Liver (tissue), 9 donors: ENCODE results near the gene HGS. TPM values are rescaled to one million over a fixed set of nuclear protein-coding genes. Genes with fewer than 3 reads are reported as not detected.

Experiments
- DNase-seq: peaks from one replicate; pipeline ENCODE4 v3.0.0-alpha.2; 2017; ENCODE audit warnings: low spot score
- H3K27ac ChIP-seq, 2 donors: one replicate each; pipeline ENCODE4 v1.7.0; 2013; ENCODE audit warnings: inconsistent platforms in 2 of 2, low read length in 2 of 2, control low read depth in 1 of 2, low read depth in 1 of 2, mild to moderate bottlenecking in 1 of 2
- H3K27me3 ChIP-seq, 4 donors: one replicate each; pipeline versions ENCODE4 v1.6.1 to v1.7.0; 2013; ENCODE audit warnings: low read length in 3 of 4, inconsistent platforms in 1 of 4, mild to moderate bottlenecking in 1 of 4, moderate library complexity in 1 of 4; ENCODE audit not compliant: control insufficient read depth in 4 of 4, insufficient read depth in 4 of 4
- H3K36me3 ChIP-seq, 4 donors: one replicate each; pipeline versions ENCODE4 v1.6.1 to v1.7.0; 2013; ENCODE audit warnings: low read length in 3 of 4, mild to moderate bottlenecking in 3 of 4, low read depth in 1 of 4, moderate library complexity in 1 of 4; ENCODE audit not compliant: control insufficient read depth in 4 of 4, insufficient read depth in 3 of 4
- H3K4me1 ChIP-seq, 4 donors: one replicate each; pipeline versions ENCODE4 v1.6.1 to v1.7.0; 2013; ENCODE audit warnings: low read length in 3 of 4, mild to moderate bottlenecking in 3 of 4, moderate library complexity in 1 of 4; ENCODE audit not compliant: control insufficient read depth in 4 of 4, insufficient read depth in 4 of 4
- H3K4me3 ChIP-seq, 3 donors: one replicate each; pipeline versions ENCODE4 v1.6.1 to v1.7.0; 2013; ENCODE audit warnings: low read length in 3 of 3, control low read depth in 1 of 3, low read depth in 1 of 3, mild to moderate bottlenecking in 1 of 3
- H3K9ac ChIP-seq, 2 donors: one replicate each; pipeline ENCODE4 v1.7.0; 2013; ENCODE audit warnings: low read length in 2 of 2, mild to moderate bottlenecking in 2 of 2, moderate library complexity in 2 of 2, control low read depth in 1 of 2, low read depth in 1 of 2
- H3K9me3 ChIP-seq, 4 donors: one replicate each; pipeline versions ENCODE4 v1.6.1 to v1.7.0; 2013; ENCODE audit warnings: low read length in 3 of 4; ENCODE audit not compliant: control insufficient read depth in 4 of 4
- ATF3 ChIP-seq: IDR thresholded peaks from 2 replicates; pipeline ENCODE4 v1.6.1; 2016; ENCODE audit warnings: antibody characterized with exemption
- CTCF ChIP-seq: fragments of 150-350 bp; IDR thresholded peaks from 2 replicates; pipeline ENCODE4 v1.5.1; 2017; ENCODE audit warnings: improper control_type of control experiment, low read depth, low read length; ENCODE audit not compliant: missing input control
- EGR1 ChIP-seq, 2 donors: IDR thresholded peaks; 2 replicates each; pipeline ENCODE4 v1.6.1; 2016 to 2018; ENCODE audit warnings: antibody characterized with exemption in 2 of 2, low read depth in 2 of 2
- FOXA1 ChIP-seq: IDR thresholded peaks from 2 replicates; pipeline ENCODE4 v1.6.1; 2016; ENCODE audit warnings: antibody characterized with exemption
- GABPA ChIP-seq, 2 donors: IDR thresholded peaks in 1 of 2; conservative IDR thresholded peaks in 1 of 2; 2 replicates each; pipeline ENCODE4 v1.6.1; 2016; ENCODE audit warnings: antibody characterized with exemption in 2 of 2, mild to moderate bottlenecking in 1 of 2, moderate library complexity in 1 of 2
- HNF4A ChIP-seq, 2 donors: conservative IDR thresholded peaks; 2 replicates each; pipeline ENCODE4 v1.6.1; 2016; ENCODE audit warnings: antibody characterized with exemption in 2 of 2, mild to moderate bottlenecking in 2 of 2
- JUND ChIP-seq, 2 donors: IDR thresholded peaks; 2 replicates each; pipeline ENCODE4 v1.6.1; 2016; ENCODE audit warnings: antibody characterized with exemption in 2 of 2
- NR2F2 ChIP-seq: IDR thresholded peaks from 2 replicates; pipeline ENCODE4 v1.6.1; 2016; ENCODE audit warnings: antibody characterized with exemption
- RAD21 ChIP-seq, 2 donors: IDR thresholded peaks; 2 replicates each; pipeline ENCODE4 v1.6.1; 2016; ENCODE audit warnings: antibody characterized with exemption in 2 of 2, mild to moderate bottlenecking in 2 of 2
- REST ChIP-seq: IDR thresholded peaks from 2 replicates; pipeline ENCODE4 v1.6.1; 2016; ENCODE audit warnings: antibody characterized with exemption, mild to moderate bottlenecking
- RXRA ChIP-seq, 2 donors: IDR thresholded peaks; 2 replicates each; pipeline ENCODE4 v1.6.1; 2017 to 2018; ENCODE audit warnings: antibody characterized with exemption in 2 of 2, mild to moderate bottlenecking in 1 of 2
- SP1 ChIP-seq: IDR thresholded peaks from 2 replicates; pipeline ENCODE4 v1.6.1; 2018; ENCODE audit warnings: antibody characterized with exemption, mild to moderate bottlenecking
- TAF1 ChIP-seq: conservative IDR thresholded peaks from 2 replicates; pipeline ENCODE4 v1.6.1; 2016; ENCODE audit warnings: antibody characterized with exemption, mild to moderate bottlenecking
- YY1 ChIP-seq: IDR thresholded peaks from 2 replicates; pipeline ENCODE4 v1.6.1; 2016; ENCODE audit warnings: antibody characterized with exemption, mild to moderate bottlenecking
- ZBTB33 ChIP-seq: IDR thresholded peaks from 2 replicates; pipeline ENCODE4 v1.6.1; 2016; ENCODE audit warnings: antibody characterized with exemption
- WGBS: extraction: QIAGEN DNeasy Blood & Tissue Kit; methylation state at CpG from one replicate; pipeline ENCODE4 v1.1.7; 2013; 5-methylcytosine and 5-hydroxymethylcytosine counted together
- polyA plus RNA-seq, 2 donors: library from polyadenylated mRNA; stranded (reverse) in 1 of 2; unstranded in 1 of 2; fragments of 200-250 nt in 1 of 2; fragments of >200 nt in 1 of 2; fragmentation: Nextera tagmentation in 1 of 2; extraction: Ambion mirVana in 1 of 2; gene quantifications; one replicate each; pipeline versions ENCODE4 v1.2.1 to v1.2.3, GENCODE V29; 2013 to 2015
- total RNA-seq, 2 donors: library from RNA; depleted of rRNA; stranded (reverse); fragments of >200 nt; gene quantifications; one replicate each; pipeline ENCODE4 v1.2.3, GENCODE V29; 2014
- donor health status: healthy.
- donor health status: healthy.
- donor health status: healthy.
- donor health status: healthy.
- donor health status: healthy.

Gene HGS
- total and polyA plus RNA-seq, 4 donors = 21.8 to 31.6 (median 28.2) TPM

GRCh38 chr17:81646869-81647600 is 36.8 kb upstream of the HGS start:
- H3K36me3 ChIP-seq = no peaks in the 10 kb centered on the region
- 76% methylated on average over 12 of the region's 12 CpGs for WGBS
- DNase-seq = peak; percentile 72
- H3K4me1 ChIP-seq = no peaks in the 10 kb centered on the region
- peaks cover 0 to 6% (median 3%) of the 10 kb centered on the region in 4 donors for H3K27me3 ChIP-seq
- H3K4me3 ChIP-seq = no peak overlapping the region
- TF ChIP-seq HNF4A (conservative IDR thresholded peaks at IDR 0.05) (no peak), GABPA (IDR thresholded peaks at IDR 0.05 in 1 of 2, conservative IDR thresholded peaks at IDR 0.05 in 1 of 2) (no peak), ZBTB33 (no peak), YY1 (no peak), EGR1 (IDR thresholded peaks at IDR 0.05; ENCODE audit: low read depth in 2 of 2) (no peak), SP1 (no peak), RAD21 (IDR thresholded peaks at IDR 0.05) (no peak), JUND (IDR thresholded peaks at IDR 0.05) (no peak)
- peaks cover 0 to 5% (median 2%) of the 10 kb centered on the region in 4 donors for H3K9me3 ChIP-seq
- no peak overlapping the region for H3K9ac ChIP-seq
- no peak overlapping the region for H3K27ac ChIP-seq

- no peak for DNase-seq
- H3K4me3 ChIP-seq = no peak overlapping the region
- WGBS = 36% methylated on average over 21 of the region's 21 CpGs
- H3K27me3 ChIP-seq = peaks cover 0 to 6% (median 3%) of the 10 kb centered on the region in 4 donors
- TF ChIP-seq ATF3 = no peak
- no peak for TF ChIP-seq HNF4A (conservative IDR thresholded peaks at IDR 0.05)
- no peak for TF ChIP-seq RXRA (IDR thresholded peaks at IDR 0.05)
- H3K4me1 ChIP-seq = no peaks in the 10 kb centered on the region
- H3K27ac ChIP-seq = no peak overlapping the region
- H3K9ac ChIP-seq = no peak overlapping the region
- no peaks in the 10 kb centered on the region for H3K36me3 ChIP-seq
- peaks cover 0 to 5% (median 2%) of the 10 kb centered on the region in 4 donors for H3K9me3 ChIP-seq
These were observed 36.2 kb upstream of the HGS start for GRCh38 chr17:81647640-81648012.

- Histone ChIP-seq H3K4me3 (no peak overlapping the region), H3K36me3 (no peaks in the 10 kb centered on the region), H3K4me1 (no peaks in the 10 kb centered on the region), H3K27ac (no peak overlapping the region), H3K27me3 (peaks cover 0 to 6% (median 3%) of the 10 kb centered on the region in 4 donors), H3K9me3 (peaks cover 0 to 5% (median 2%) of the 10 kb centered on the region in 4 donors), H3K9ac (no peak overlapping the region)
- WGBS = 12% methylated on average over 78 of the region's 78 CpGs
- no peak for DNase-seq
- TF ChIP-seq FOXA1 (no peak), HNF4A (conservative IDR thresholded peaks at IDR 0.05) (no peak), ATF3 (no peak), NR2F2 (no peak), CTCF (no peak), ZBTB33 (no peak), RAD21 (IDR thresholded peaks at IDR 0.05) (no peak), YY1 (no peak), RXRA (IDR thresholded peaks at IDR 0.05) (no peak), SP1 (no peak), TAF1 (no peak), REST (no peak)
These were observed 35.7 kb upstream of the HGS start for GRCh38 chr17:81648013-81648706.
